Astrocyte (in vitro differentiated cells and primary cell): Measurements from ENCODE around the gene COL3A1. TPM values are rescaled to one million over a fixed set of nuclear protein-coding genes. Genes with fewer than 3 reads are reported as not detected.

ENCODE experiments used
- DNase-seq: peaks from one replicate; pipeline ENCODE4 v3.0.0-alpha.2; 2010; ENCODE audit warnings: low read depth
- FAIRE-seq: peaks from 2 replicates; lab custom pipeline; 2011; peaks lifted over from hg19 to GRCh38; lab: Jason Lieb, UNC
- H2AFZ ChIP-seq: 2 replicates; pipeline ENCODE4 v1.6.0; 2012; ENCODE audit warnings: low read depth, low read length, inconsistent platforms
- H3K27ac ChIP-seq: 2 replicates; pipeline ENCODE4 v1.5.1; 2011; ENCODE audit warnings: low read depth, low read length, inconsistent platforms
- H3K27me3 ChIP-seq: 2 replicates; pipeline ENCODE4 v1.6.0; 2011; ENCODE audit warnings: low read length, inconsistent platforms; ENCODE audit not compliant: insufficient read depth
- H3K36me3 ChIP-seq: 2 replicates; pipeline ENCODE4 v1.5.1; 2011; ENCODE audit warnings: low read length, inconsistent platforms; ENCODE audit not compliant: insufficient read depth
- H3K4me1 ChIP-seq: 2 replicates; pipeline ENCODE4 v1.5.1; 2011; ENCODE audit warnings: low read length, inconsistent platforms; ENCODE audit not compliant: insufficient read depth
- H3K4me2 ChIP-seq: 2 replicates; pipeline ENCODE4 v1.6.0; 2012; ENCODE audit warnings: low read length, inconsistent platforms
- H3K4me3 ChIP-seq: 2 replicates; pipeline ENCODE4 v1.5.1; 2011; ENCODE audit warnings: low read depth, mild to moderate bottlenecking, low read length, inconsistent platforms; ENCODE audit not compliant: insufficient read depth
- H3K79me2 ChIP-seq: 2 replicates; pipeline ENCODE4 v1.6.0; 2012; ENCODE audit warnings: mild to moderate bottlenecking, low read length, inconsistent platforms; ENCODE audit not compliant: insufficient read depth
- H3K9ac ChIP-seq: 2 replicates; pipeline ENCODE4 v1.6.0; 2012; ENCODE audit warnings: mild to moderate bottlenecking, low read length, inconsistent platforms
- H3K9me3 ChIP-seq: 2 replicates; pipeline ENCODE4 v1.5.1; 2012; ENCODE audit warnings: low read depth, mild to moderate bottlenecking, low read length, inconsistent platforms; ENCODE audit not compliant: insufficient read depth
- H4K20me1 ChIP-seq: 2 replicates; pipeline ENCODE4 v1.6.0; 2012; ENCODE audit warnings: low read length, inconsistent platforms; ENCODE audit not compliant: insufficient read depth
- H3K27ac Mint-ChIP-seq: one replicate; pipeline ENCODE4 v1.8.0; 2021; ENCODE audit warnings: mild to moderate bottlenecking, mixed read lengths; ENCODE audit not compliant: unreplicated experiment
- H3K27me3 Mint-ChIP-seq: one replicate; pipeline ENCODE4 v1.8.0; 2021; ENCODE audit warnings: low read depth, mixed read lengths; ENCODE audit not compliant: unreplicated experiment
- H3K36me3 Mint-ChIP-seq: one replicate; pipeline ENCODE4 v1.8.0; 2021; ENCODE audit warnings: low read depth, mixed read lengths; ENCODE audit not compliant: unreplicated experiment
- H3K4me1 Mint-ChIP-seq: one replicate; pipeline ENCODE4 v1.8.0; 2021; ENCODE audit warnings: low read depth, mixed read lengths; ENCODE audit not compliant: unreplicated experiment
- H3K4me3 Mint-ChIP-seq: one replicate; pipeline ENCODE4 v1.8.0; 2021; ENCODE audit warnings: mild to moderate bottlenecking, moderate library complexity, mixed read lengths; ENCODE audit not compliant: unreplicated experiment
- H3K9me3 Mint-ChIP-seq: one replicate; pipeline ENCODE4 v1.8.0; 2021; ENCODE audit warnings: mild to moderate bottlenecking, mixed read lengths; ENCODE audit not compliant: unreplicated experiment
- CTCF ChIP-seq: IDR thresholded peaks from 2 replicates; pipeline ENCODE4 v1.5.1; 2011; ENCODE audit warnings: low read depth, mild to moderate bottlenecking, inconsistent platforms, low read length, moderate library complexity; ENCODE audit not compliant: insufficient read depth
- EZH2 ChIP-seq: IDR thresholded peaks from 2 replicates; pipeline ENCODE4 v1.6.1; 2012; ENCODE audit warnings: mild to moderate bottlenecking, low read length, inconsistent platforms; ENCODE audit not compliant: insufficient read depth
- total RNA-seq: library from RNA; stranded (reverse); gene quantifications from 2 replicates; pipeline ENCODE4 v1.2.1, GENCODE V29; 2021

The COL3A1 gene
- total RNA-seq, 1 donor from 2014 or later = 350 TPM

- FAIRE-seq = peak; percentile 49
- H3K27me3 ChIP-seq = no peaks in the 10 kb centered on the region
- peak overlapping the region; percentile 52 for H3K27ac ChIP-seq
- Mint-ChIP-seq H3K4me1 (peaks cover 25% of the 10 kb centered on the region), H3K27ac (no peak overlapping the region), H3K4me3 (peak overlapping the region; percentile 67), H3K9me3 (peaks cover 1% of the 10 kb centered on the region), H3K27me3 (no peaks in the 10 kb centered on the region), H3K36me3 (no peaks in the 10 kb centered on the region)
- H3K9me3 ChIP-seq = no peaks in the 10 kb centered on the region
- peaks cover 29% of the 10 kb centered on the region for H3K79me2 ChIP-seq
- no peak for DNase-seq
- no peaks in the 10 kb centered on the region for H3K36me3 ChIP-seq
- peak overlapping the region; percentile 66 for H3K4me3 ChIP-seq
- H2AFZ ChIP-seq = no peak overlapping the region
- H4K20me1 ChIP-seq = no peaks in the 10 kb centered on the region
- H3K4me2 ChIP-seq = peak overlapping the region; percentile 78
- H3K9ac ChIP-seq = peak overlapping the region; percentile 87
- TF ChIP-seq EZH2 = no peak
- TF ChIP-seq CTCF = no peak
- H3K4me1 ChIP-seq = peaks cover 8% of the 10 kb centered on the region
Observed at GRCh38 chr2:188973641-188974040, 532 bp upstream of the COL3A1 start.

DNA sequence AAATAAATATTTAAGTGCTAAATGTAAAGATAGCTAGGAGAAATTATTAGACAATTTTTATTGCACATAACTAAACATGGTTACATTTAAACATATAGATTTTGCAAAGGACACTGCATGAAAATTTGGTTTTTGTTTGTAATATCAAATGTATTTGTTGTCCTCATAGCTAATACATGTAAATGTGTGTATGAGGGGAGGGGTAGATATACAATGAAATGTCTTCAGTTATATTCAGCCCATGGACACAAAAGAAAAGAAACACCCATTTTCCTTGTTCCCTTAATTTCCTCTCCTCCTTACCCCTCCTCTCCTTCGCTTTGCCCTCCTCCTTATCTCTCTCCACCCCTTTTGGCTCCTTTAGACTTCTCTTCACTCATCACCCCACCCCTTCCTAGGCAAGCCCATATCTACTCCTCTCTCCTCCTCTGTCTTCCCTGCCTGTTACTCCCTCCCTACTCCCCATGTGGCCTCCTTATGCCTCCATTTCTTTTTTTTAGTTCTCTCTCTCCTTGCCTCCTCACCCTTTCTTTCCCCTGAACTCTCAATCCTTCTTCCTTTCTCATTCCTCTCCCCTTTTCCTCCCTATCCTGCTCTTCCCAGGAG lies 1.4 kb downstream of the COL3A1 start:
- H3K4me1 ChIP-seq = peaks cover 18% of the 10 kb centered on the region
- FAIRE-seq = peak; percentile 82
- H3K27ac ChIP-seq = peak overlapping the region; percentile 55
- peak; percentile 84 for DNase-seq
- H4K20me1 ChIP-seq = no peaks in the 10 kb centered on the region
- peak overlapping the region; percentile 87 for H3K9ac ChIP-seq
- Mint-ChIP-seq H3K36me3 (no peaks in the 10 kb centered on the region), H3K9me3 (peaks cover 1% of the 10 kb centered on the region), H3K27ac (peak overlapping the region; percentile 68), H3K4me1 (peaks cover 27% of the 10 kb centered on the region), H3K4me3 (peak overlapping the region; percentile 91), H3K27me3 (no peaks in the 10 kb centered on the region)
- no peak for TF ChIP-seq EZH2
- no peak for TF ChIP-seq CTCF
- H2AFZ ChIP-seq = no peak overlapping the region
- peaks cover 34% of the 10 kb centered on the region for H3K79me2 ChIP-seq
- H3K36me3 ChIP-seq = no peaks in the 10 kb centered on the region
- peak overlapping the region; percentile 66 for H3K4me3 ChIP-seq
- H3K9me3 ChIP-seq = no peaks in the 10 kb centered on the region
- peak overlapping the region; percentile 78 for H3K4me2 ChIP-seq
- no peaks in the 10 kb centered on the region for H3K27me3 ChIP-seq
